ENCODE data around the gene RAMP1. TPM values are rescaled to one million over a fixed set of nuclear protein-coding genes. Genes with fewer than 3 reads are reported as not detected.
A peak's percentile ranks its signal among the peaks of the same experiment; 100 is the strongest.

The RAMP1 gene
- total RNA-seq, 4 donors from 2014 or later, result 44.1 to 591 (median 424) TPM

DNA sequence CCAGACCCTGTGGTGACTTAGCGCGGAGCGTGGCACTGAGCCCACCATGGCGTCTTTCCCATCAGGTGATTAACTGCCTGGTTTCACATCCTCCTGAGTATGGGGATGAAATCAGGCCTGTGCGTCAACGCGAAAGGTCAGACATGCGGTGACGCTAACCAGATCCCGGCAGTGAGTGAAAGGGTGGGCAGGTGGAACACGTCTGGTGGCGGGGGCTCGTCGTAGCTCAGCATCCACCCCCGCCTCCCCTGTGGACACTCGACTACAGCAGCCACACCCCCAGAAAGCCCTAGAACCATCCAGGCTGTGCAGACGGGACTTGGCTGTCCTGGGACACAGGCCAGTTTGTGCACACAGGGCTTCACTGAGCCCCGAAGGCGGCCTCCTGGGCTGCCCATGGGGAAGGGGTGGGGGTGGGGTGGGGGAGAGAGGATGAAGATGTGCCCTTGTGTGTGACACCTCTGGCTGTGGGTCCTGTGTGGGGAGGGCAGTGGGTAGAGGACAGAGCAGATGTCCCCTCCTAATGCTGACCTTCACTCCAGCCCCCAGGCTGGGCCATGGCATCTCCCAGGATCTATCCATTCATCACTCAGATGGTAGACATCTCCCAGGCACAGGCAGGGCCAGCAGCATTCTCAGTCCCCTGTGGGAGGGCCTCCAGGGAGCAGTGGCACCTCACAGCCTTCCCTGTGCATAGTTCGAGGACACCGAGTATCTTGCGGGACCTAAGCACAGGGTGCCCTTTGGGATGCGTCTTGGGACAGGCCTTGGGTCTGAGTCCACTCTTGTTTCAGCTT is 27.5 kb downstream of the RAMP1 start:
- intact Hi-C loops (cut with DNase I; ENCODE audit: low total_unique reads), result no loop called here
- peak; percentile 99 to 100 for DNase-seq
- no peaks in the 10 kb centered on the region for H3K9me3 ChIP-seq
- no peaks in the 10 kb centered on the region for H3K27me3 ChIP-seq
- no peaks in the 10 kb centered on the region for H3K36me3 ChIP-seq
- TF ChIP-seq, protein P1, sequence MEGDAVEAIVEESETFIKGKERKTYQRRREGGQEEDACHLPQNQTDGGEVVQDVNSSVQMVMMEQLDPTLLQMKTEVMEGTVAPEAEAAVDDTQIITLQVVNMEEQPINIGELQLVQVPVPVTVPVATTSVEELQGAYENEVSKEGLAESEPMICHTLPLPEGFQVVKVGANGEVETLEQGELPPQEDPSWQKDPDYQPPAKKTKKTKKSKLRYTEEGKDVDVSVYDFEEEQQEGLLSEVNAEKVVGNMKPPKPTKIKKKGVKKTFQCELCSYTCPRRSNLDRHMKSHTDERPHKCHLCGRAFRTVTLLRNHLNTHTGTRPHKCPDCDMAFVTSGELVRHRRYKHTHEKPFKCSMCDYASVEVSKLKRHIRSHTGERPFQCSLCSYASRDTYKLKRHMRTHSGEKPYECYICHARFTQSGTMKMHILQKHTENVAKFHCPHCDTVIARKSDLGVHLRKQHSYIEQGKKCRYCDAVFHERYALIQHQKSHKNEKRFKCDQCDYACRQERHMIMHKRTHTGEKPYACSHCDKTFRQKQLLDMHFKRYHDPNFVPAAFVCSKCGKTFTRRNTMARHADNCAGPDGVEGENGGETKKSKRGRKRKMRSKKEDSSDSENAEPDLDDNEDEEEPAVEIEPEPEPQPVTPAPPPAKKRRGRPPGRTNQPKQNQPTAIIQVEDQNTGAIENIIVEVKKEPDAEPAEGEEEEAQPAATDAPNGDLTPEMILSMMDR (IDR thresholded peaks at IDR 0.05), result peak in 1 of 4 experiments; percentile 6
- peak in 1 of 2 donors; percentile 14 for TF ChIP-seq POLR2A (IDR thresholded peaks at IDR 0.05)
- peaks cover 41 to 46% of the 10 kb centered on the region in 2 donors for H3K4me1 ChIP-seq
- H3K27ac ChIP-seq, result peak overlapping the region; percentile 98 to 100
- H3K4me3 ChIP-seq, result no peak overlapping the region

- Histone ChIP-seq H3K27ac (peak overlapping the region; percentile 98 to 100), H3K36me3 (no peaks in the 10 kb centered on the region), H3K4me3 (no peak overlapping the region), H3K4me1 (peaks cover 36 to 41% of the 10 kb centered on the region in 2 donors), H3K27me3 (no peaks in the 10 kb centered on the region), H3K9me3 (no peaks in the 10 kb centered on the region)
- TF ChIP-seq, protein P1 (IDR thresholded peaks at IDR 0.05), result no peak
- no peak for TF ChIP-seq POLR2A (IDR thresholded peaks at IDR 0.05)
- no peak for DNase-seq
- intact Hi-C loops (cut with DNase I; ENCODE audit: low total_unique reads), result no loop called here
Measured at GRCh38 chr2:237888389-237888788, 29.0 kb downstream of the RAMP1 start.

DNA sequence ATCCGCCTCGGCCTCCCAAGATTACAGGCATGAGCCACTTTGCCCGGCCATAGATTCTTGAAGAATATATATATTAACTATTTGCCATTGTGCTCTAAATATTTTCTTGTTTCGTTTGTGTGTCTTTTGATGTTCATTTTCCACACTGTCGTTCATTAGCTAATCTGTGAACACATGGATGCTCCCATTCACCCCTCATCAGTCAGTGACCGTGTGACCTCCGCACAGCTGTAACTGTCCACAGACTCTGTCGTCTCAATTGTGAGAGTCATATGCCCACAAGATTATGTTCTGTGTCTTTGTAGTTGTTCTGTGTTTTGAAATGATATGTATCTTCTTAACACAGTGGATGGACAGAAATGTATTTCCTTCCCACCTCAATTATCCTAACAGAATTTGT is 29.6 kb downstream of the RAMP1 start:
- TF ChIP-seq, protein P1 (IDR thresholded peaks at IDR 0.05), result no peak
- no peak for TF ChIP-seq POLR2A (IDR thresholded peaks at IDR 0.05)
- H3K4me3 ChIP-seq, result no peak overlapping the region
- H3K9me3 ChIP-seq, result no peaks in the 10 kb centered on the region
- H3K27ac ChIP-seq, result peak overlapping the region; percentile 98 to 100
- peaks cover 34 to 40% of the 10 kb centered on the region in 2 donors for H3K4me1 ChIP-seq
- peak in 1 of 2 donors; percentile 15 for DNase-seq
- H3K27me3 ChIP-seq, result no peaks in the 10 kb centered on the region
- H3K36me3 ChIP-seq, result no peaks in the 10 kb centered on the region
- intact Hi-C loops (cut with DNase I; ENCODE audit: low total_unique reads), result no loop called here

DNA sequence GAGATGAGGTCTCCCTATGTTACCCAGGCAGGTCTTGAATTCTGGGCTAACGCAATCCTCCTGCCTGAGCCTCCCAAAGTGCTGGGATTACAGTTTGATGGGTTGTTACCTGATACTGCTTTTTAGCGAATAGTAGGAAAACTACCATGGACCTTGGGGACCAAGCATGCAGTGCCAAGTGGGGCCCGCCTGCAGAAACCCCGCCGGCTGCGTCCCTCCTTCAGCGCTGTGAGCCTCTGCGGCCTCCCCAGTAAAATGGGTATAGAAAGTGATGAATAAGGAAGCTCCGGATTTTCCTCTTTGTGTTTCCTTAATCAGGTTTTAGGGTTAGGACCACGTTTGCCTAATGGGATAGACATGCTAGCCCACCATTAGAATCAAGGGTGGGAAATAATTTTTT is 30.4 kb downstream of the RAMP1 start:
- peak in 1 of 2 donors; percentile 17 for DNase-seq
- Histone ChIP-seq H3K4me1 (peaks cover 34 to 42% of the 10 kb centered on the region in 2 donors), H3K27ac (peak overlapping the region; percentile 98 to 100), H3K9me3 (no peaks in the 10 kb centered on the region), H3K4me3 (no peak overlapping the region), H3K36me3 (no peaks in the 10 kb centered on the region), H3K27me3 (no peaks in the 10 kb centered on the region)
- intact Hi-C loops (cut with DNase I; ENCODE audit: low total_unique reads), result no loop called here
- TF ChIP-seq, protein P1 (IDR thresholded peaks at IDR 0.05), result no peak
- TF ChIP-seq POLR2A (IDR thresholded peaks at IDR 0.05), result no peak

- no peak for DNase-seq
- H3K36me3 ChIP-seq, result no peaks in the 10 kb centered on the region
- peak overlapping the region; percentile 98 to 100 for H3K27ac ChIP-seq
- TF ChIP-seq, protein P1 (IDR thresholded peaks at IDR 0.05), result no peak
- no peak for TF ChIP-seq POLR2A (IDR thresholded peaks at IDR 0.05)
- intact Hi-C loops (cut with DNase I; ENCODE audit: low total_unique reads), result no loop called here
- no peaks in the 10 kb centered on the region for H3K27me3 ChIP-seq
- no peak overlapping the region for H3K4me3 ChIP-seq
- no peaks in the 10 kb centered on the region for H3K9me3 ChIP-seq
- H3K4me1 ChIP-seq, result peaks cover 16 to 42% of the 10 kb centered on the region in 2 donors
Measured at GRCh38 chr2:237892478-237892877, 33.1 kb downstream of the RAMP1 start.
